K562 (cell line): Measurements from ENCODE around the gene ZFP62. TPM values are rescaled to one million over a fixed set of nuclear protein-coding genes. Genes with fewer than 3 reads are reported as not detected.
A peak's percentile ranks its signal among the peaks of the same experiment; 100 is the strongest.

ENCODE experiments used
- BMI1 ChIP-seq: fragments of 150-350 bp; IDR thresholded peaks from 2 replicates; pipeline ENCODE4 v1.6.1; 2014; ENCODE audit warnings: low read length
- CBX5 ChIP-seq: IDR thresholded peaks from 2 replicates; pipeline ENCODE4 v1.6.1; 2014; ENCODE audit warnings: low read depth, borderline replicate concordance
- CEBPG ChIP-seq, 3 experiments: fragments of 200-800 bp in 1 of 3; sonication (Bioruptor generic) in 1 of 3; sonication (generic) in 1 of 3; formaldehyde crosslinking in 1 of 3; IDR thresholded peaks in 2 of 3; conservative IDR thresholded peaks in 1 of 3; 2 replicates each; pipeline versions ENCODE4 v1.6.1 to v1.8.0; 2016 to 2022; ENCODE audit warnings: missing compliant biosample characterization in 2 of 3, missing genetic modification characterization in 2 of 3, mild to moderate bottlenecking in 1 of 3, missing genetic modification reagents in 1 of 3
- CREB1 ChIP-seq, 2 experiments: sonication (generic) in 1 of 2; formaldehyde crosslinking in 1 of 2; IDR thresholded peaks; 2 replicates each; pipeline versions ENCODE4 v1.6.1 to v1.8.0; 2012 to 2022; ENCODE audit warnings: inconsistent platforms in 1 of 2, mild to moderate bottlenecking in 1 of 2, missing genetic modification reagents in 1 of 2, moderate library complexity in 1 of 2
- ELF4 ChIP-seq: fragments of 450-650 bp; formaldehyde crosslinking; IDR thresholded peaks from 2 replicates; pipeline ENCODE4 v1.4.0; 2022; ENCODE audit warnings: missing genetic modification characterization
- EZH2 ChIP-seq: IDR thresholded peaks from 2 replicates; pipeline ENCODE4 v1.6.1; 2012; ENCODE audit warnings: low read depth, mild to moderate bottlenecking, inconsistent platforms, low read length, borderline replicate concordance
- HDAC3 ChIP-seq: fragments of 450-650 bp; IDR thresholded peaks from 2 replicates; pipeline ENCODE4 v1.6.1; 2018; ENCODE audit warnings: borderline replicate concordance, mild to moderate bottlenecking, moderate library complexity; ENCODE audit not compliant: partially characterized antibody
- MAZ ChIP-seq, 2 experiments: fragments of 450-650 bp in 1 of 2; sonication (generic) in 1 of 2; formaldehyde crosslinking; IDR thresholded peaks in 1 of 2; conservative IDR thresholded peaks in 1 of 2; 2 replicates each; pipeline versions ENCODE4 v1.4.0 to v1.5.0; 2020; ENCODE audit warnings: mild to moderate bottlenecking in 1 of 2, missing genetic modification reagents in 1 of 2
- NCOA1 ChIP-seq: fragments of 450-650 bp; IDR thresholded peaks from 2 replicates; pipeline ENCODE4 v1.6.1; 2016; ENCODE audit warnings: low read depth
- NFYB ChIP-seq: IDR thresholded peaks from 2 replicates; pipeline ENCODE4 v1.6.1; 2011; ENCODE audit warnings: mild to moderate bottlenecking, moderate library complexity; ENCODE audit not compliant: insufficient read length; ENCODE audit errors: extremely low read depth
- PYGO2 ChIP-seq: fragments of 450-650 bp; IDR thresholded peaks from 2 replicates; pipeline ENCODE4 v1.6.1; 2016; ENCODE audit warnings: mild to moderate bottlenecking, missing genetic modification characterization, moderate library complexity, missing compliant biosample characterization
- TCF3 ChIP-seq: sonication (generic); formaldehyde crosslinking; IDR thresholded peaks from 2 replicates; pipeline ENCODE4 v1.4.0; 2020; ENCODE audit warnings: mild to moderate bottlenecking, missing genetic modification reagents
- ZFP1 ChIP-seq: fragments of 450-650 bp; formaldehyde crosslinking; IDR thresholded peaks from 2 replicates; pipeline ENCODE4 v1.4.0; 2020; ENCODE audit warnings: mild to moderate bottlenecking, mixed read lengths
- ZNF561 ChIP-seq: fragments of 450-650 bp; formaldehyde crosslinking; conservative IDR thresholded peaks from 2 replicates; pipeline ENCODE4 v1.4.0; 2020; ENCODE audit warnings: mild to moderate bottlenecking, moderate library complexity
- ZNF696 ChIP-seq: fragments of 250-450 bp; sonication (Bioruptor Pico); conservative IDR thresholded peaks from 2 replicates; pipeline ENCODE4 v1.4.0; 2020; ENCODE audit warnings: mild to moderate bottlenecking, moderate library complexity
- polyA plus RNA-seq, 8 experiments: library from polyadenylated mRNA; depleted of rRNA in 4 of 8; stranded (reverse) in 5 of 8; unstranded in 3 of 8; fragments of >200 nt; fragmentation: Nextera tagmentation in 2 of 8; fragmentation: Illumina TruSeq in 1 of 8; extraction: Ambion mirVana in 2 of 8; extraction: Trizol in 1 of 8; gene quantifications; 2 replicates each; pipeline versions ENCODE4 v1.2.1 to v1.2.3, GENCODE V29; 2011 to 2014; ENCODE audit warnings: inconsistent platforms in 1 of 8, missing spikeins in 1 of 8
- total RNA-seq, 7 experiments: library from RNA; depleted of rRNA in 6 of 7; stranded (reverse); fragments of >200 nt in 6 of 7; fragmentation: Illumina TruSeq in 2 of 7; extraction: Trizol in 2 of 7; gene quantifications; 2 replicates each; pipeline versions ENCODE4 v1.2.1 to v1.2.3, GENCODE V29; 2011 to 2021; ENCODE audit warnings: low replicate concordance in 1 of 7
- TF ChIP-seq, protein P1 (sequence below): sonication (generic); formaldehyde crosslinking; IDR thresholded peaks from 2 replicates; pipeline ENCODE4 v1.4.0; 2020; ENCODE audit warnings: mild to moderate bottlenecking, missing genetic modification reagents
- TF ChIP-seq, protein P2 (sequence below): sonication (generic); formaldehyde crosslinking; IDR thresholded peaks from 2 replicates; pipeline ENCODE4 v1.8.1; 2022; ENCODE audit warnings: missing genetic modification reagents
- TF ChIP-seq, protein P3 (sequence below): sonication (generic); formaldehyde crosslinking; IDR thresholded peaks from 2 replicates; pipeline ENCODE4 v1.8.0; 2022; ENCODE audit warnings: mild to moderate bottlenecking, missing genetic modification reagents

The ZFP62 gene
- total and polyA plus RNA-seq, 9 of the 15 experiments (the other 6 are each of a cell fraction or from before 2014, with no cell fraction given), result 12.2 to 37.5 (median 25.0) TPM

DNA sequence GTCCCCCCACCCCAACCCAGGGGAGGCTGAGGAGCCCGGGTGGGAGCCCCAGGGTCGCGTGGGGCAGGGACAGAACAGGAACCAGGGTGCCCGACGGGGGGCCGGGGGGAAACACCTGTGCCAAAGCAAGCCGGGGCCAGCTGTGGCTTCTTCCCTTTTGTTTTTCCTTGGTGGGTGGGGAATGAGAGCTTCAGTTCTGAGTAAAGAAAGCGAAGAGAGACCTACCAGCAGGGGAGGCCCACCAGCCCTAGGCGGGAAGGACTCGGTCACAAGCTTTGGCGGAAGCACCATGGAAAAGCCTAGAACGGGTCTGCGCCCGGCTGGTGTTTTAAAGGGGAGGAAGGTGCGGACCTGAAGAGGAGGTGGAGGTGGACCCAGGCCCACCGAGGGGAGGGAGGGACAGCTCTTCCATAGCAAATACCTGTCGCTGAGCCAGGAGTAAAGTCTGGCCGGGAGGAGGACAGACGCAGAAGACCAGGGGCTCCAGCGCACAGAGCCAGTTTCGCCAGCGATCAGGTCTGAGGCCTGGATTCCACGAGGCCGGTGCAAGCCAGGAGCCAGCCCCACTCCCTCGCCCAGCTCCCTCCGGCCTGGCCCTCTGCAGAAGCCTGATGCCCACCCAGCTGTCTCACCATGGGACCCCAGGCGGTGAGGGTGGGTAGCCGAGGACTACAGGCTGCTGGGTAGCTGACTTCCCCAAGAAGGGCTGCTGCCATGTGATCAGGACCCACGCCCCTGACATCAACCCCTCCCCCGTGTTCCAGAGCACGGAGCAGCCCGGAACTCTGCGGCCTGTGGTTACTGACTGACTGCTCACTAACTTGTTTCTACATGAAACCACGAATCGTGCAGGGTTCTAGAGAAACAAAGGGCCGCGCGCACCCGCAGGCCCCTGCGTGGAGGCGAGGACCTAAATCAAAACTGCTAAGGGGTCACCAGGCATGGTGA is 57.6 kb downstream of the ZFP62 start (continued):
- TF ChIP-seq, protein P1, sequence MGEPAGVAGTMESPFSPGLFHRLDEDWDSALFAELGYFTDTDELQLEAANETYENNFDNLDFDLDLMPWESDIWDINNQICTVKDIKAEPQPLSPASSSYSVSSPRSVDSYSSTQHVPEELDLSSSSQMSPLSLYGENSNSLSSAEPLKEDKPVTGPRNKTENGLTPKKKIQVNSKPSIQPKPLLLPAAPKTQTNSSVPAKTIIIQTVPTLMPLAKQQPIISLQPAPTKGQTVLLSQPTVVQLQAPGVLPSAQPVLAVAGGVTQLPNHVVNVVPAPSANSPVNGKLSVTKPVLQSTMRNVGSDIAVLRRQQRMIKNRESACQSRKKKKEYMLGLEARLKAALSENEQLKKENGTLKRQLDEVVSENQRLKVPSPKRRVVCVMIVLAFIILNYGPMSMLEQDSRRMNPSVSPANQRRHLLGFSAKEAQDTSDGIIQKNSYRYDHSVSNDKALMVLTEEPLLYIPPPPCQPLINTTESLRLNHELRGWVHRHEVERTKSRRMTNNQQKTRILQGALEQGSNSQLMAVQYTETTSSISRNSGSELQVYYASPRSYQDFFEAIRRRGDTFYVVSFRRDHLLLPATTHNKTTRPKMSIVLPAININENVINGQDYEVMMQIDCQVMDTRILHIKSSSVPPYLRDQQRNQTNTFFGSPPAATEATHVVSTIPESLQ (CRISPR knock-in tag), result no peak
- TF ChIP-seq ZNF696 (CRISPR knock-in tag) (no peak), HDAC3 (no peak), ZNF561 (CRISPR knock-in tag) (no peak), NCOA1 (no peak), NFYB (no peak), CREB1 (IDR thresholded peaks at IDR 0.05) (no peak), CREB1 (CRISPR knock-in tag; IDR thresholded peaks at IDR 0.05) (no peak), CBX5 (no peak), BMI1 (no peak), ELF4 (CRISPR knock-in tag) (no peak), MAZ (CRISPR knock-in tag; conservative IDR thresholded peaks at IDR 0.05 in 1 of 2, IDR thresholded peaks at IDR 0.05 in 1 of 2) (peak; percentile 9 to 24; a peak in 2 of 4 replicates), ZFP1 (CRISPR knock-in tag) (no peak), TCF3 (CRISPR knock-in tag) (peak; percentile 2; the same call in 1 of the 2 replicates), EZH2 (no peak), PYGO2 (no peak), CEBPG (CRISPR knock-in tag; IDR thresholded peaks at IDR 0.05) (peak; percentile 44; the same call in 1 of the 2 replicates), CEBPG (tag; conservative IDR thresholded peaks at IDR 0.05 in 1 of 2, IDR thresholded peaks at IDR 0.05 in 1 of 2) (no peak)
- TF ChIP-seq, protein P2, sequence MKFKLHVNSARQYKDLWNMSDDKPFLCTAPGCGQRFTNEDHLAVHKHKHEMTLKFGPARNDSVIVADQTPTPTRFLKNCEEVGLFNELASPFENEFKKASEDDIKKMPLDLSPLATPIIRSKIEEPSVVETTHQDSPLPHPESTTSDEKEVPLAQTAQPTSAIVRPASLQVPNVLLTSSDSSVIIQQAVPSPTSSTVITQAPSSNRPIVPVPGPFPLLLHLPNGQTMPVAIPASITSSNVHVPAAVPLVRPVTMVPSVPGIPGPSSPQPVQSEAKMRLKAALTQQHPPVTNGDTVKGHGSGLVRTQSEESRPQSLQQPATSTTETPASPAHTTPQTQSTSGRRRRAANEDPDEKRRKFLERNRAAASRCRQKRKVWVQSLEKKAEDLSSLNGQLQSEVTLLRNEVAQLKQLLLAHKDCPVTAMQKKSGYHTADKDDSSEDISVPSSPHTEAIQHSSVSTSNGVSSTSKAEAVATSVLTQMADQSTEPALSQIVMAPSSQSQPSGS (CRISPR knock-in tag), result no peak
- TF ChIP-seq, protein P3, sequence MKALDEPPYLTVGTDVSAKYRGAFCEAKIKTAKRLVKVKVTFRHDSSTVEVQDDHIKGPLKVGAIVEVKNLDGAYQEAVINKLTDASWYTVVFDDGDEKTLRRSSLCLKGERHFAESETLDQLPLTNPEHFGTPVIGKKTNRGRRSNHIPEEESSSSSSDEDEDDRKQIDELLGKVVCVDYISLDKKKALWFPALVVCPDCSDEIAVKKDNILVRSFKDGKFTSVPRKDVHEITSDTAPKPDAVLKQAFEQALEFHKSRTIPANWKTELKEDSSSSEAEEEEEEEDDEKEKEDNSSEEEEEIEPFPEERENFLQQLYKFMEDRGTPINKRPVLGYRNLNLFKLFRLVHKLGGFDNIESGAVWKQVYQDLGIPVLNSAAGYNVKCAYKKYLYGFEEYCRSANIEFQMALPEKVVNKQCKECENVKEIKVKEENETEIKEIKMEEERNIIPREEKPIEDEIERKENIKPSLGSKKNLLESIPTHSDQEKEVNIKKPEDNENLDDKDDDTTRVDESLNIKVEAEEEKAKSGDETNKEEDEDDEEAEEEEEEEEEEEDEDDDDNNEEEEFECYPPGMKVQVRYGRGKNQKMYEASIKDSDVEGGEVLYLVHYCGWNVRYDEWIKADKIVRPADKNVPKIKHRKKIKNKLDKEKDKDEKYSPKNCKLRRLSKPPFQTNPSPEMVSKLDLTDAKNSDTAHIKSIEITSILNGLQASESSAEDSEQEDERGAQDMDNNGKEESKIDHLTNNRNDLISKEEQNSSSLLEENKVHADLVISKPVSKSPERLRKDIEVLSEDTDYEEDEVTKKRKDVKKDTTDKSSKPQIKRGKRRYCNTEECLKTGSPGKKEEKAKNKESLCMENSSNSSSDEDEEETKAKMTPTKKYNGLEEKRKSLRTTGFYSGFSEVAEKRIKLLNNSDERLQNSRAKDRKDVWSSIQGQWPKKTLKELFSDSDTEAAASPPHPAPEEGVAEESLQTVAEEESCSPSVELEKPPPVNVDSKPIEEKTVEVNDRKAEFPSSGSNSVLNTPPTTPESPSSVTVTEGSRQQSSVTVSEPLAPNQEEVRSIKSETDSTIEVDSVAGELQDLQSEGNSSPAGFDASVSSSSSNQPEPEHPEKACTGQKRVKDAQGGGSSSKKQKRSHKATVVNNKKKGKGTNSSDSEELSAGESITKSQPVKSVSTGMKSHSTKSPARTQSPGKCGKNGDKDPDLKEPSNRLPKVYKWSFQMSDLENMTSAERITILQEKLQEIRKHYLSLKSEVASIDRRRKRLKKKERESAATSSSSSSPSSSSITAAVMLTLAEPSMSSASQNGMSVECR (CRISPR knock-in tag), result peak; percentile 70; the same call in 1 of the 2 replicates
